H1 (cell line): ENCODE data around the gene DDC. TPM values are rescaled to one million over a fixed set of nuclear protein-coding genes. Genes with fewer than 3 reads are reported as not detected.

Experiments used
- KDM1A ChIP-seq: fragments of 200-600, 300-600 bp; sonication (generic); IDR thresholded peaks from 2 replicates; pipeline ENCODE4 v1.7.1; 2016; ENCODE audit warnings: mild to moderate bottlenecking, low read length, borderline replicate concordance
- NANOG ChIP-seq: IDR thresholded peaks from 2 replicates; pipeline ENCODE4 v1.6.1; 2011; ENCODE audit warnings: low read length, low read depth, mild to moderate bottlenecking, inconsistent platforms; ENCODE audit not compliant: insufficient read depth, poor library complexity, severe bottlenecking
- polyA plus RNA-seq, 7 experiments: library from polyadenylated mRNA; depleted of rRNA in 3 of 7; stranded (reverse) in 5 of 7; unstranded in 2 of 7; fragments of >200 nt in 5 of 7; fragments of 200-250 nt in 2 of 7; gene quantifications; 1 replicate in 5 of 7; 2 replicates in 1 of 7; 4 replicates in 1 of 7; pipeline versions ENCODE4 v1.2.1 to v1.2.3, GENCODE V29; 2011 to 2013; ENCODE audit warnings: missing spikeins in 2 of 7, mixed read lengths in 2 of 7
- total RNA-seq: library from RNA; stranded (reverse); fragmentation: NEBNext Ultra II Directional; extraction: Animal tissue kit (Norgen Biotek cat#: 25700); gene quantifications from 2 replicates; pipeline ENCODE4 v1.2.1, GENCODE V29; 2021

DDC gene
- total and polyA plus RNA-seq, 2 of the 8 experiments (the other 6 are each of a cell fraction or from before 2014, with no cell fraction given), result 0.05 TPM; not detected in 1

DNA sequence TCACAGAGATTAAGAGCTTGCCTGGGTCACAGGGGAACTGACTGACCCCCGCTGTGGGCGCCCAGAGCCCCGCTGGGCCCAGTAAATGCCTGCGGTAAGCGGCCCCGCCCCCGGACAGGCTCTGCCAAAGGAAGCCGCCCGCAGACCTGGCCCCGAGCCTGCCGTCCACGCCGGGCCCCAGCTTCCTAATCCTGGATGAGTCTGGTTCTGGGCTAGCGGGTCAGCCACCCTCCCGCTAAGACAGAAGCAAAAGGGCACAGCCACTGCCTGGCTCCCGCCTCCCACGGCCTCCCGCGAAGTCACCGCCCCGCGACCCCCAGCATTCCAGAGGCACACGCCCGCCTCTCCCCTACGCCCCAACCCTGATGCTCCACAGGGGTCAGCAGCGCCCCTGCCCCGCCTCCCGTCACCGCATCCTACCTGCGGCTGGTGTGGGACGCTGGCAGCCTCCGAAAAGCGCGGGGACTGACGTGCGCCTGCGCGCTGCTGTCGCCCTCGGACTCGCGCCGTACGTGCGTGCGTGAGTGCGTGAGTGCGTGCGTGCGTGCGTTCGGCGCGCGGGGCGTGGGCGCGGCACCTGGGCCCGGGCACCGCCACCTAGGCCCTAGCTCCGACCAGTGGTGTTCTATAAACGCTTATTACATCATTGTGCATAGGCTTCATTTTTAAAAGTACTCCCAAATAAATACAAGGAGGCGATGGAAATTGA, 115.2 kb downstream of the DDC start, which contains the start of gene FIGNL1 (continued):
- TF ChIP-seq NANOG (peak; percentile 6), KDM1A (no peak)
